SU-DHL-6 (cell line): Measurements from ENCODE around the gene SCCPDH.

ENCODE experiments used
- H2AFZ ChIP-seq: fragments of 200-600 bp; sonication (generic); 2 replicates; pipeline ENCODE4 v1.6.1; 2014; ENCODE audit warnings: low read depth, mild to moderate bottlenecking, moderate library complexity, mixed read lengths, antibody characterized with exemption, low read length; ENCODE audit not compliant: severe bottlenecking
- H3F3A ChIP-seq: fragments of 200-600 bp; shearing (Covaris generic); 2 replicates; pipeline ENCODE4 v1.6.0; 2016; ENCODE audit warnings: antibody characterized with exemption, mild to moderate bottlenecking; ENCODE audit not compliant: insufficient read depth
- H3K27ac ChIP-seq: fragments of 200-600 bp; sonication (generic); 2 replicates; pipeline ENCODE4 v1.5.1; 2016; ENCODE audit warnings: low read depth, mild to moderate bottlenecking, low read length, moderate library complexity, mixed read lengths
- H3K27me3 ChIP-seq: fragments of 200-600 bp; sonication (generic), shearing (Covaris generic); 2 replicates; pipeline ENCODE4 v1.6.0; 2014; ENCODE audit warnings: mild to moderate bottlenecking, low read length
- H3K36me3 ChIP-seq: fragments of 200-600 bp; sonication (generic); 2 replicates; pipeline ENCODE4 v1.6.1; 2014; ENCODE audit warnings: mild to moderate bottlenecking, low read length, mixed read lengths
- H3K4me2 ChIP-seq: fragments of 300-600, 200-600 bp; shearing (Covaris generic), sonication (generic); 2 replicates; pipeline ENCODE4 v1.6.0; 2014; ENCODE audit warnings: low read length, low read depth, mild to moderate bottlenecking; ENCODE audit not compliant: poor library complexity, severe bottlenecking
- H3K4me3 ChIP-seq: fragments of 200-600 bp; sonication (generic); 2 replicates; pipeline ENCODE4 v1.5.1; 2014; ENCODE audit warnings: antibody characterized with exemption, low read length, mild to moderate bottlenecking, mixed read lengths; ENCODE audit not compliant: insufficient read depth, poor library complexity, severe bottlenecking
- H3K79me2 ChIP-seq: fragments of 200-600 bp; sonication (generic); 2 replicates; pipeline ENCODE4 v1.6.1; 2014; ENCODE audit warnings: mild to moderate bottlenecking, low read length, moderate library complexity; ENCODE audit not compliant: insufficient read depth
- H3K9ac ChIP-seq: fragments of 200-600 bp; sonication (generic); 2 replicates; pipeline ENCODE4 v1.7.0; 2014; ENCODE audit warnings: mild to moderate bottlenecking, low read length
- H3K9me2 ChIP-seq: fragments of 200-600 bp; sonication (generic); replicated peaks from 2 replicates; pipeline ENCODE4 v1.6.1; 2014; ENCODE audit warnings: low read length; ENCODE audit not compliant: insufficient read depth
- H3K9me3 ChIP-seq: fragments of 200-600 bp; sonication (generic); 2 replicates; pipeline ENCODE4 v1.6.1; 2014; ENCODE audit warnings: low read length, mixed read lengths; ENCODE audit not compliant: insufficient read depth
- H4K20me1 ChIP-seq: fragments of 200-600 bp; sonication (generic); 2 replicates; pipeline ENCODE4 v1.6.1; 2014; ENCODE audit warnings: low read depth, mild to moderate bottlenecking, antibody characterized with exemption, low read length, moderate library complexity, mixed read lengths
- EZH2phosphoT487 ChIP-seq: fragments of 200-600 bp; sonication (generic), shearing (Covaris generic); conservative IDR thresholded peaks from 2 replicates; pipeline ENCODE4 v1.6.1; 2018; ENCODE audit warnings: mild to moderate bottlenecking, antibody characterized with exemption, low read length, moderate library complexity, mixed read lengths
- TF ChIP-seq, protein P1 (sequence below): fragments of 200-600 bp; sonication (generic); IDR thresholded peaks from one replicate; pipeline ENCODE4 v1.5.1; 2017; ENCODE audit warnings: antibody characterized with exemption, mild to moderate bottlenecking, low read length, moderate library complexity; ENCODE audit not compliant: insufficient read depth, poor library complexity, severe bottlenecking

SCCPDH gene

DNA sequence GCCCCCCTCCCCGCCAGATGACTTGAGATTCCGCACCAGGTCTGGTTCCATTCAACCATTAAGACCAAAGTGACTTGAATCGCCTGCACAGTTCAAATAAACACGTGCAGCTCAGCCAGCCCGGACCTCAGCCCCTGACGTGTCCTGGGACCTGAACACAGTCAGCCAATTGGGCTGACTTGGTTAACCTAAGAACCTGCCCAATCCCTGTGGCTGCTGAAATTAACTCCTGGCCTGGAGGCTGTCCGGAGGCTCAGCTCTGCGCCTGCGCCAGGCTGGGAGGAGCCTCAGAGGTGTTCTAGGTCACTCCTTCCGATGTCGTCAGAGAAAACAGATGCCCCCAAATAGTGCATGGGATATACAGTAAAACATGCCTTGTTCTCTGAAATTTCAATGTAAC lies 73.4 kb downstream of the SCCPDH start:
- Histone ChIP-seq H3K9me3 (no peaks in the 10 kb centered on the region), H4K20me1 (no peaks in the 10 kb centered on the region), H3K4me2 (no peak overlapping the region), H2AFZ (no peak overlapping the region), H3K9ac (no peak overlapping the region), H3K27me3 (no peaks in the 10 kb centered on the region), H3K9me2 (no peaks in the 10 kb centered on the region), H3K4me3 (no peak overlapping the region), H3K36me3 (no peaks in the 10 kb centered on the region), H3F3A (no peaks in the 10 kb centered on the region), H3K79me2 (no peaks in the 10 kb centered on the region), H3K27ac (no peak overlapping the region)
- no peak for TF ChIP-seq EZH2phosphoT487
- TF ChIP-seq, protein P1, sequence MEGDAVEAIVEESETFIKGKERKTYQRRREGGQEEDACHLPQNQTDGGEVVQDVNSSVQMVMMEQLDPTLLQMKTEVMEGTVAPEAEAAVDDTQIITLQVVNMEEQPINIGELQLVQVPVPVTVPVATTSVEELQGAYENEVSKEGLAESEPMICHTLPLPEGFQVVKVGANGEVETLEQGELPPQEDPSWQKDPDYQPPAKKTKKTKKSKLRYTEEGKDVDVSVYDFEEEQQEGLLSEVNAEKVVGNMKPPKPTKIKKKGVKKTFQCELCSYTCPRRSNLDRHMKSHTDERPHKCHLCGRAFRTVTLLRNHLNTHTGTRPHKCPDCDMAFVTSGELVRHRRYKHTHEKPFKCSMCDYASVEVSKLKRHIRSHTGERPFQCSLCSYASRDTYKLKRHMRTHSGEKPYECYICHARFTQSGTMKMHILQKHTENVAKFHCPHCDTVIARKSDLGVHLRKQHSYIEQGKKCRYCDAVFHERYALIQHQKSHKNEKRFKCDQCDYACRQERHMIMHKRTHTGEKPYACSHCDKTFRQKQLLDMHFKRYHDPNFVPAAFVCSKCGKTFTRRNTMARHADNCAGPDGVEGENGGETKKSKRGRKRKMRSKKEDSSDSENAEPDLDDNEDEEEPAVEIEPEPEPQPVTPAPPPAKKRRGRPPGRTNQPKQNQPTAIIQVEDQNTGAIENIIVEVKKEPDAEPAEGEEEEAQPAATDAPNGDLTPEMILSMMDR, result no peak

DNA sequence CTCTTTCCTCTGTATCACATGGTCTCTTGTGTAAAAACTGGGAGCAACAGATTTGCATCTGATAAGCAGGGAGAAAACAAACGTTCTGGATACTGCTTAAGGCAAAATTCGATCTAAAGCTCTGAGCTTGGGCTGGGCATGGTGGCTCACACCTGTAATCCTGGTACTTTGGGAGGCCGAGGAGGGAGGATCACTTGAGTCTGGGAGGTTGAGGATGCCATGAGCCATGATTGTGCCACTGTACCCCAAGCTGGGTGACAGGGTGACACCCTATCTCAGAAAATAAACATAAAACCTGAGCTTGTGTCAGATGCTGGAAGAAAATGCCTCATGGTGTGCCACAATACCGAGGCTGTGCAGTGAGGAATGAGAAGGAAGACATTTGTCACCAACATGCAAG lies 73.9 kb downstream of the SCCPDH start:
- no peak overlapping the region for H3K9ac ChIP-seq
- no peaks in the 10 kb centered on the region for H3F3A ChIP-seq
- no peaks in the 10 kb centered on the region for H3K9me2 ChIP-seq
- H2AFZ ChIP-seq, result no peak overlapping the region
- H3K4me3 ChIP-seq, result no peak overlapping the region
- H3K4me2 ChIP-seq, result no peak overlapping the region
- no peaks in the 10 kb centered on the region for H4K20me1 ChIP-seq
- no peak overlapping the region for H3K27ac ChIP-seq
- TF ChIP-seq EZH2phosphoT487, result no peak
- TF ChIP-seq, protein P1, result no peak
- H3K36me3 ChIP-seq, result no peaks in the 10 kb centered on the region
- H3K79me2 ChIP-seq, result no peaks in the 10 kb centered on the region
- no peaks in the 10 kb centered on the region for H3K27me3 ChIP-seq
- H3K9me3 ChIP-seq, result no peaks in the 10 kb centered on the region

DNA sequence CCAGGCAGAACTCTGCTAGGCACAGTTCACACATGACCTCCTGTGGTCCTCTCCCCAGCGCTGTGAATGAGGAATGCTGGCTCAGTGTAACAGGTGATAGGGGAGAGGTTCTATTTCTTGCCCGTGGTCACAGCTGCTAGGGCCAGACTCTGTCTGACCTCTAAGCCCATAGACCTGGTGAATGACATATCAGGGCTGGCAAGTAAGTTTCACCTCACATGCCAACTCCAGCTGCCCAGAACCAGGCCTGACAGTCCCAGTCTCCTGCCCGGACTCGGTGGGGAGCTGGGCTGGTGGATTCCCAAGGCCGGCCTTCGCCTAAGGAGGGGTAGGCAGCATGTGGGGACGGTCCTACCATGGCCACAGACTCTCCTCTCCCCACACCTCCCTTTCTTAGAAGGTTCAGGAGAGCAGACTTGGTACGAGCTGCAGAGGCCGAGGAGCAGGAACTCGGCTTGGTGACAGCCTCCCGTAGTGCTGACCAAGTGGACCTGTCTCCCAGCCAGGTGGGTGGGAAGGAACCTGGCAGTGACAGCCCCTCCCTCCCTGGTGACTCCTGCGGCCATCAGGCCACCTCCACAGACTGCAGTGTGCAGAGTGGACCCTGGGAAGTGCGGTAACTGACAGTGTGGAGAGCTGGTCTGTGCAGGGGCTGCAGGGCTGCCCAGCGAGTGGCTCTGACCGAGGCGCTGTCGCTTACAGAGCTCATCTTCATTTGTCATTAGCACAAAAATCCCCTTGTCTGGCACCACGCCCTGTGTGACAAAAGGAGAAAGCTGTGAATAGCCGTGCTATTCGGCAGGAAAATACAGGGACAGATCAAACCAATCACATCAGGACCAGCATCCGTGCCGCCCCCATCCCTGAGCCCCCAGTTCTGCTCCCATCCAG lies 74.6 kb downstream of the SCCPDH start:
- Histone ChIP-seq H3K4me2 (no peak overlapping the region), H2AFZ (no peak overlapping the region)

More for the DNA sequence above, 74.6 kb downstream of the SCCPDH start:
- TF ChIP-seq, protein P1, result no peak
- no peak for TF ChIP-seq EZH2phosphoT487
- Histone ChIP-seq H3K79me2 (no peaks in the 10 kb centered on the region), H3K9me2 (no peaks in the 10 kb centered on the region), H3F3A (no peaks in the 10 kb centered on the region), H3K9ac (no peak overlapping the region), H3K36me3 (no peaks in the 10 kb centered on the region), H3K27me3 (no peaks in the 10 kb centered on the region), H3K4me3 (no peak overlapping the region), H4K20me1 (no peaks in the 10 kb centered on the region), H3K27ac (no peak overlapping the region), H3K9me3 (no peaks in the 10 kb centered on the region)
